Thyroid gland (tissue), 4 donors: ENCODE measurements around the gene LZTS2. TPM values are rescaled to one million over a fixed set of nuclear protein-coding genes. Genes with fewer than 3 reads are reported as not detected.

Experiments
- DNase-seq, 2 donors: peaks; one replicate each; pipeline ENCODE4 v3.0.0-alpha.2; 2019
- H3K27ac ChIP-seq, 3 donors: fragments of 200-600 bp; sonication (generic); 1 replicate in 2 of 3; 2 replicates in 1 of 3; pipeline ENCODE4 v1.5.1; 2016 to 2019; ENCODE audit warnings: mild to moderate bottlenecking in 1 of 3, moderate library complexity in 1 of 3
- H3K27me3 ChIP-seq: fragments of 200-600 bp; sonication (generic); one replicate; pipeline ENCODE4 v1.5.1; 2019
- H3K36me3 ChIP-seq, 2 donors: fragments of 200-600 bp; sonication (generic); one replicate each; pipeline ENCODE4 v1.5.1; 2016 to 2019
- H3K4me1 ChIP-seq, 2 donors: fragments of 200-600 bp; sonication (generic); one replicate each; pipeline ENCODE4 v1.5.1; 2017 to 2019
- H3K4me3 ChIP-seq, 3 donors: fragments of 200-600 bp; sonication (generic); replicated peaks in 1 of 3; 1 replicate in 2 of 3; 2 replicates in 1 of 3; pipeline ENCODE4 v1.5.1; 2016; ENCODE audit warnings: mild to moderate bottlenecking in 1 of 3
- H3K9me3 ChIP-seq: fragments of 200-600 bp; sonication (generic); one replicate; pipeline ENCODE4 v1.5.1; 2017
- POLR2A ChIP-seq, 2 donors: fragments of 450-650 bp; IDR thresholded peaks; one replicate each; pipeline ENCODE4 v1.6.1; 2017; ENCODE audit warnings: antibody characterized with exemption in 2 of 2, mild to moderate bottlenecking in 2 of 2, moderate library complexity in 1 of 2
- WGBS, 2 donors: methylation state at CpG; one replicate each; pipeline ENCODE4 v1.1.5; 2017; 5-methylcytosine and 5-hydroxymethylcytosine counted together
- intact Hi-C: fragments of 100-400 bp; cut with DNase I; formaldehyde crosslinking; loops from one replicate; pipeline ENCODE4 v1.15.1; 2023
- total RNA-seq, 4 donors: library from RNA; depleted of rRNA; stranded (reverse); fragments of >200 nt; gene quantifications; one replicate each; pipeline ENCODE4 v1.2.3, GENCODE V29; 2016
- TF ChIP-seq, protein P1 (sequence below), 6 experiments: fragments of 200-600 bp in 3 of 6; fragments of 450-650 bp in 3 of 6; sonication (generic) in 3 of 6; IDR thresholded peaks; one replicate each; pipeline ENCODE4 v1.5.1; 2016 to 2019; ENCODE audit warnings: antibody characterized with exemption in 6 of 6, mild to moderate bottlenecking in 2 of 6, inconsistent platforms in 1 of 6, moderate library complexity in 1 of 6

Gene LZTS2
- total RNA-seq, 4 donors from 2014 or later = 75.4 to 107 (median 88.1) TPM

DNA sequence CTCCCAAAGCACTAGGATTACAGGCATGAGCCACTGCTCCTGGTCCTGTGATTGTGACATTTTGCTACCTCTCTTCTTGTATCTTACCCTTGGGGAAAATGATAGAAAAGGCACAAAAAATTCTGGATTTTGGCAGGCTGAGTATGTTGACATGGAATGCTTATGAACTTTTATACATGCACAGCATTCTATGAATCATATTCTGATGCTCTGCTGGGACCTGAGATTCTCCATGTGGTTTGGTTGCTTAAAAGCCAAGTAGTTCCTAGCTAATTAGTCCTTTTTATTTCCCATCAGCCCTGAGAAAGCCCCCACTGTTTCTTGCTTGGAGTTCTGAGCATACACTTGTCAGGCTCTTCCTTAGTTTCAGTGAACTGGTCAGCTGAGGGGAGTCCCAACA is 53.9 kb downstream of the LZTS2 start:
- Histone ChIP-seq H3K4me1 (peaks cover 3 to 7% of the 10 kb centered on the region in 2 donors), H3K27me3 (peaks cover 12% of the 10 kb centered on the region), H3K36me3 (no peaks in the 10 kb centered on the region), H3K27ac (no peak overlapping the region), H3K4me3 (no peak overlapping the region), H3K9me3 (no peaks in the 10 kb centered on the region)
- intact Hi-C loops = no loop called here
- TF ChIP-seq POLR2A (IDR thresholded peaks at IDR 0.05) = no peak
- TF ChIP-seq, protein P1, sequence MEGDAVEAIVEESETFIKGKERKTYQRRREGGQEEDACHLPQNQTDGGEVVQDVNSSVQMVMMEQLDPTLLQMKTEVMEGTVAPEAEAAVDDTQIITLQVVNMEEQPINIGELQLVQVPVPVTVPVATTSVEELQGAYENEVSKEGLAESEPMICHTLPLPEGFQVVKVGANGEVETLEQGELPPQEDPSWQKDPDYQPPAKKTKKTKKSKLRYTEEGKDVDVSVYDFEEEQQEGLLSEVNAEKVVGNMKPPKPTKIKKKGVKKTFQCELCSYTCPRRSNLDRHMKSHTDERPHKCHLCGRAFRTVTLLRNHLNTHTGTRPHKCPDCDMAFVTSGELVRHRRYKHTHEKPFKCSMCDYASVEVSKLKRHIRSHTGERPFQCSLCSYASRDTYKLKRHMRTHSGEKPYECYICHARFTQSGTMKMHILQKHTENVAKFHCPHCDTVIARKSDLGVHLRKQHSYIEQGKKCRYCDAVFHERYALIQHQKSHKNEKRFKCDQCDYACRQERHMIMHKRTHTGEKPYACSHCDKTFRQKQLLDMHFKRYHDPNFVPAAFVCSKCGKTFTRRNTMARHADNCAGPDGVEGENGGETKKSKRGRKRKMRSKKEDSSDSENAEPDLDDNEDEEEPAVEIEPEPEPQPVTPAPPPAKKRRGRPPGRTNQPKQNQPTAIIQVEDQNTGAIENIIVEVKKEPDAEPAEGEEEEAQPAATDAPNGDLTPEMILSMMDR (IDR thresholded peaks at IDR 0.05) = no peak
- DNase-seq = no peak

DNA sequence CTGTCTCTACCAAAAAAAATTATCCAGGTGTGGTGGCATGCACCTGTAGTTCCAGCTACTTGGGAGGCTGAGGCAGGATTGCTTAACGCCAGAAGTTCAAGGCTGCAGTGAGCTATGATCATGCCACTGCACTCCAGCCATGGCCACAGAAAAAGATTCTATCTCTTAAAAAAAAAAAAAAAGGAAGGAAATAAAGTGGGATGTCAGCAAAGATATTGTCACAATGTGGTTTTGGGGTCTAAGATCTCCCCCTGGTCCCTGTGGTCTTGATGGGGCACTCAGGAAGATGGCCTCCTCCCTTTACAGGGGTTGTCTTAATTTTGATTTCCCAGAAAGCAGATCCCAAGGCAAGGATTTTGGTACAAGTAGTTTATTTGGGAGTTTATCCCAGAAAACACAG is 54.7 kb downstream of the LZTS2 start:
- Histone ChIP-seq H3K36me3 (no peaks in the 10 kb centered on the region), H3K27me3 (peaks cover 6% of the 10 kb centered on the region), H3K4me3 (no peak overlapping the region), H3K27ac (no peak overlapping the region), H3K4me1 (peaks cover 3 to 7% of the 10 kb centered on the region in 2 donors), H3K9me3 (no peaks in the 10 kb centered on the region)
- TF ChIP-seq, protein P1 (IDR thresholded peaks at IDR 0.05) = no peak
- TF ChIP-seq POLR2A (IDR thresholded peaks at IDR 0.05) = no peak
- intact Hi-C loops = no loop called here
- DNase-seq = no peak
- 95% methylated on average over 1 of the region's 1 CpG for WGBS, 2 donors

DNA sequence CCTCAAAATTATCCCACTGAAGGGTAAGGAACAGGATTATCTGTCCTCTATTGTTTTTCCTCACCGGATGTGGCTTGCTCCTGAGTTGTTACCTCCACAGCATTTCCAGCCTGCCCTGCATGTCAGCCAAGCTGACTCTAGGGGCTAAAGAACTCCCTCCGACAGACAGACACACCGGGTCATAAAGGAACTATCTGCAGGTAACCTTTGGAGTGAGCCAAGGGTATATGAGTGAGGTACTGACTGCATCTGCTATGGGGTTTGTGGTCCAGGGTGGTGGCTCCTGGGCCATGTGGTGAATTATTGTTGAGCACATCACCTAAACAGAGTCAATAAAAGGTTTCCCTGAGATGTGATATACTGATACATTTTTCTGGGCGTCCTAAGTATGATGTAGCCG is 55.3 kb downstream of the LZTS2 start:
- intact Hi-C loops = no loop called here

DNA sequence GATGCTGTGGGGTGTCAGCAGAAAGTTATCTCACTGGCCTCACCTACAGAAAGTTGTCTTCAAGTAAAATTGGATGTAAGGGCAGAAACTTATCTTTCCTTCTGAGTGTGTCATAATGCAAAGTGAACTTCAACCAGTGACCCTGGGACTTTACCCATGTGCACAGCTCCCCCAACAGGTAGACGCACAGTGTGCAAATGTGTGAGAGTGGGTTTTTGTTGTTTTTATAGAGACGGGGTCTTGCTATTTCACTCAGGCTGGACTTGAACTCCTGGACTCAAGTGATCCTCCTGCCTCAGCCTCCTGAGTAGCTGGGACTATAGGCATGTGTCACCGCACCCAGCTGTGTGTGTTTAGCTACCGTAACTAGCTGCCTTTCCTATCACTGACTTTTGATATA is 55.8 kb downstream of the LZTS2 start:
- DNase-seq = no peak
- Histone ChIP-seq H3K36me3 (no peaks in the 10 kb centered on the region), H3K9me3 (no peaks in the 10 kb centered on the region), H3K27me3 (no peaks in the 10 kb centered on the region), H3K27ac (no peak overlapping the region), H3K4me1 (peaks cover 0 to 5% of the 10 kb centered on the region in 2 donors), H3K4me3 (no peak overlapping the region)
- intact Hi-C loops = no loop called here
- 85 to 86% methylated on average over 4 of the region's 4 CpGs for WGBS, 2 donors
- TF ChIP-seq, protein P1 (IDR thresholded peaks at IDR 0.05) = no peak
- no peak for TF ChIP-seq POLR2A (IDR thresholded peaks at IDR 0.05)

More for the DNA sequence above, 55.3 kb downstream of the LZTS2 start:
- Histone ChIP-seq H3K4me3 (no peak overlapping the region), H3K27ac (no peak overlapping the region), H3K36me3 (no peaks in the 10 kb centered on the region), H3K27me3 (peaks cover 3% of the 10 kb centered on the region), H3K9me3 (no peaks in the 10 kb centered on the region), H3K4me1 (peaks cover 3 to 7% of the 10 kb centered on the region in 2 donors)
- 85 to 93% methylated on average over 5 of the region's 5 CpGs for WGBS, 2 donors
- TF ChIP-seq, protein P1 (IDR thresholded peaks at IDR 0.05) = no peak
- DNase-seq = no peak

DNA sequence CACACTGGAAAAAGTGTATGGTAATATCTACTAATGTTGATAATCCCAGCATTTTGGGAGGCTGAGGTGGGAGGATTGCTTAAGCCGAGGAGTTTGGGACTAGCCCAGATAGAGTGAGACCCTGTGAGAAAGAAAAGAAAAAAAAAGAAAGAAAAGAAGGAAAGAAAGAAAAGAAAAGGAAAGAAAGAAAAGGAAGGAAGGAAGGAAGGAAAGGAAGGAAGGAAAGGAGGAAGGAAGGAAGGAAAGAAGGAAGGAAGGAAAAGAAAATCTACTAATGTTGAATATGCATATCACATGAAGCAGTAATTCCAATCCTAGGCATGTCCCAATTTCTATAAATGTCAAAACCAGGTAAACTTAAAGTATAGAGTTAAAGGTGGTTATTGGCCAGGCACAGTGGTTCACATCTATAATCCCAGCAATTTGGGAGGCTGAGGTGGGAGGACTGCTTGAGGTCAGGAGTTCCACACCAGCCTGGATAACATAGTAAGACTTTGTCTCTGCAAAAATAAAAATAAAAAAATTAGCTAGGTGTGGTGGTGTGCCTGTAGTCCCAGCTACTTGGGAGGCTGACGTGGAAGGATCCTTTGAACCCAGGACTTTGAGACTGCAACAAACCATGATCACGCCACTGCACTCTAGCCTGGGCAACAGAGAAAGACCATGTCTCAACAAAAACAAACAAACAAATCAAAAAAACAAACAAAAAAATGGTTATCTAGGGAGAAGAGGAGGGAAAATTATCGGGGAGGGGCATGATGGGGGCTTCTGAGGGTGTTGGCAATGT is 57.0 kb downstream of the LZTS2 start:
- H3K4me1 ChIP-seq = peaks cover 5 to 10% of the 10 kb centered on the region in 2 donors
- H3K27ac ChIP-seq = no peak overlapping the region
- H3K9me3 ChIP-seq = no peaks in the 10 kb centered on the region
- DNase-seq = no peak
- 95% methylated on average over 4 of the region's 4 CpGs for WGBS, 2 donors
- no peaks in the 10 kb centered on the region for H3K27me3 ChIP-seq
- H3K36me3 ChIP-seq = no peaks in the 10 kb centered on the region
- TF ChIP-seq, protein P1 (IDR thresholded peaks at IDR 0.05) = no peak
- TF ChIP-seq POLR2A (IDR thresholded peaks at IDR 0.05) = no peak
- H3K4me3 ChIP-seq = no peak overlapping the region
- intact Hi-C loops = no loop called here
